Measurements from ENCODE around the gene FGGY.

FGGY gene

DNA sequence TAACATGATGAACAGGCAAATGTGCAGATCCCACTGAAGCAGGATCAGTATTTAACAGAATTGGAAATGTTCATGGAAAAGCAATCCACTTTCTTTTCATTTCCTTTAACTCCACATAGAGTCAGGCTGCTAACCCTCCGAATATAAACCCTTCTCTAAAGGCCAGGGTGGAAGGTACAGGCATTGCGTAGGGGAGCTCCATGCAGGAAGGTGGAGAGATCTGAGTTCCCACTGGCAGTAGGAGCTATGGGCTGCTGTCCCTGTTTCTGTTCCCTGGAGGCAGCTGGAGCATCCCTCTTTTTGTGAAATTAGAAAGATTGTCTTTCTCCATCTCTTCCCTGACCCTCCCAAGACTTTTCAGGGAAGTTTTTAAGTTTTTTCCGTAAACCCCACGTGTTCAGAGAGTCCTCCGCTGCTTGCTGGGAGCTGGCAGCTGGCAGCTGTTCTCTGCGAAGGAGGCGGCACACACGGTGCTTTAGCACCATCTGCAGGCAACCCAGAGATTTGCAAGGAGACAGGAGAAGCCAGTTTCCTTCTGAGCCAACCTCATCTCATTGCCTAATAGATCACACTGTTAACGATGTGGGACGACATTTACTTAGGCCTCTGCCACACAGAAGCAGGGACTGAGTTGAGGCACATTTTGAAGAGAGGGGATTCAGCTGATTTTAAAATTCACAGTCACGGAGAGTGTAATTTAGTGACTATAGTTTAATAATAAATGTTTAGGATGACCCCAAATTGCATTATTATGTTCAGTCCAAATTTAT is 462.4 kb downstream of the FGGY start:
- peak overlapping the region; percentile 34 for H3K4me3 ChIP-seq (ENCODE audit: low read depth, low read length)
- peak; percentile 88 for DNase-seq (ENCODE audit: low read depth)
- no peak for TF ChIP-seq POLR2A (IDR thresholded peaks at IDR 0.05; ENCODE audit: extremely low read depth, insufficient read length)
- TF ChIP-seq MYC (IDR thresholded peaks at IDR 0.05; ENCODE audit: low read depth, low read length) = peak; percentile 88
- TF ChIP-seq, protein P1, sequence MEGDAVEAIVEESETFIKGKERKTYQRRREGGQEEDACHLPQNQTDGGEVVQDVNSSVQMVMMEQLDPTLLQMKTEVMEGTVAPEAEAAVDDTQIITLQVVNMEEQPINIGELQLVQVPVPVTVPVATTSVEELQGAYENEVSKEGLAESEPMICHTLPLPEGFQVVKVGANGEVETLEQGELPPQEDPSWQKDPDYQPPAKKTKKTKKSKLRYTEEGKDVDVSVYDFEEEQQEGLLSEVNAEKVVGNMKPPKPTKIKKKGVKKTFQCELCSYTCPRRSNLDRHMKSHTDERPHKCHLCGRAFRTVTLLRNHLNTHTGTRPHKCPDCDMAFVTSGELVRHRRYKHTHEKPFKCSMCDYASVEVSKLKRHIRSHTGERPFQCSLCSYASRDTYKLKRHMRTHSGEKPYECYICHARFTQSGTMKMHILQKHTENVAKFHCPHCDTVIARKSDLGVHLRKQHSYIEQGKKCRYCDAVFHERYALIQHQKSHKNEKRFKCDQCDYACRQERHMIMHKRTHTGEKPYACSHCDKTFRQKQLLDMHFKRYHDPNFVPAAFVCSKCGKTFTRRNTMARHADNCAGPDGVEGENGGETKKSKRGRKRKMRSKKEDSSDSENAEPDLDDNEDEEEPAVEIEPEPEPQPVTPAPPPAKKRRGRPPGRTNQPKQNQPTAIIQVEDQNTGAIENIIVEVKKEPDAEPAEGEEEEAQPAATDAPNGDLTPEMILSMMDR (IDR thresholded peaks at IDR 0.05; ENCODE audit: low read depth, low read length) = peak; percentile 84
- peak; percentile 96 for TF ChIP-seq MAX (IDR thresholded peaks at IDR 0.05; ENCODE audit: low read depth, low read length)

DNA sequence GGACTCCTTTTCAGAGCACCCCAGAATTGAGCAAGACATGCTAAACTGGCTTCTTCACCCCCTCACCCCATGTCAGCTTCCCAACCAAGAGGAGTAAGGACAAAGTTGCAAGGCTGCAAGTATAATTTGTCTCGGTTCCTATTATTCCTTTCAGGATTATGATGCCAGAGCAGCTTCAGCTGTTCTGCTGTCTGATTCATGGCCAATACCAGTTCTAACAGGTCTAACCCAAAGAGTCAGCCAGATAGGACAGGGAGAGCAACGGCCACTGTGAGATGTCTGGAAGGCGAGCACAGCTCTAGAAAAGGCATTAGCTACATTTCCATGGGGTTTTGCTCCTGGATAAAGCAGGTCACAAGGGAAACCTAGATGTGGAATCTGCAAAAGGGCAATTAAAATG is 464.5 kb downstream of the FGGY start:
- H3K4me3 ChIP-seq (ENCODE audit: low read depth, low read length) = no peak overlapping the region
- DNase-seq (ENCODE audit: low read depth) = no peak
- no peak for TF ChIP-seq MYC (IDR thresholded peaks at IDR 0.05; ENCODE audit: low read depth, low read length)
- TF ChIP-seq, protein P1 (IDR thresholded peaks at IDR 0.05; ENCODE audit: low read depth, low read length) = no peak
- TF ChIP-seq POLR2A (IDR thresholded peaks at IDR 0.05; ENCODE audit: extremely low read depth, insufficient read length) = no peak
- no peak for TF ChIP-seq MAX (IDR thresholded peaks at IDR 0.05; ENCODE audit: low read depth, low read length)

DNA sequence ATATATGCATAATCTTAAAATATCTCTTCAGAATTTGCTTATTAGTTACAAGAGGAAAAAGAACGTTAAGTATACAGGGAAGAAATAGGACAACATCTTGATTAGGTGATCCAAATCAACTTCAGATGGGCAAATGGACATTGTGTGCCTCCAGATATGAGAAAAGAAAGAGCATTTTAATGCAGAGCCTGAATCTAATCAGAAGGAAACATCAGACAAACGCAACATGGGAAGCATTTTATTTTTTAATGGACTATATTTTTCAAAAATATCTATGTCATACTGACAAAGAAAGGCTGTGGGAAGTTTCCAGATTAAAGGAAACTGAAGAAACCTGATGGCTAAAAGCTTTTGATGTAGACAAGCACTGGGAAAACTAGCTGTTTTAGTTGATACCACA is 466.5 kb downstream of the FGGY start:
- H3K4me3 ChIP-seq (ENCODE audit: low read depth, low read length) = no peak overlapping the region
- TF ChIP-seq MYC (IDR thresholded peaks at IDR 0.05; ENCODE audit: low read depth, low read length) (no peak), POLR2A (IDR thresholded peaks at IDR 0.05; ENCODE audit: extremely low read depth, insufficient read length) (no peak), MAX (IDR thresholded peaks at IDR 0.05; ENCODE audit: low read depth, low read length) (no peak)
- TF ChIP-seq, protein P1 (IDR thresholded peaks at IDR 0.05; ENCODE audit: low read depth, low read length) = no peak
- DNase-seq (ENCODE audit: low read depth) = no peak

GRCh38 chr1:59765011-59765730 is 468.3 kb downstream of the FGGY start:
- no peak for DNase-seq (ENCODE audit: low read depth)
- no peak overlapping the region for H3K4me3 ChIP-seq (ENCODE audit: low read depth, low read length)
- TF ChIP-seq POLR2A (IDR thresholded peaks at IDR 0.05; ENCODE audit: extremely low read depth, insufficient read length) (no peak), MYC (IDR thresholded peaks at IDR 0.05; ENCODE audit: low read depth, low read length) (no peak), MAX (IDR thresholded peaks at IDR 0.05; ENCODE audit: low read depth, low read length) (no peak)
- TF ChIP-seq, protein P1 (IDR thresholded peaks at IDR 0.05; ENCODE audit: low read depth, low read length) = no peak

DNA sequence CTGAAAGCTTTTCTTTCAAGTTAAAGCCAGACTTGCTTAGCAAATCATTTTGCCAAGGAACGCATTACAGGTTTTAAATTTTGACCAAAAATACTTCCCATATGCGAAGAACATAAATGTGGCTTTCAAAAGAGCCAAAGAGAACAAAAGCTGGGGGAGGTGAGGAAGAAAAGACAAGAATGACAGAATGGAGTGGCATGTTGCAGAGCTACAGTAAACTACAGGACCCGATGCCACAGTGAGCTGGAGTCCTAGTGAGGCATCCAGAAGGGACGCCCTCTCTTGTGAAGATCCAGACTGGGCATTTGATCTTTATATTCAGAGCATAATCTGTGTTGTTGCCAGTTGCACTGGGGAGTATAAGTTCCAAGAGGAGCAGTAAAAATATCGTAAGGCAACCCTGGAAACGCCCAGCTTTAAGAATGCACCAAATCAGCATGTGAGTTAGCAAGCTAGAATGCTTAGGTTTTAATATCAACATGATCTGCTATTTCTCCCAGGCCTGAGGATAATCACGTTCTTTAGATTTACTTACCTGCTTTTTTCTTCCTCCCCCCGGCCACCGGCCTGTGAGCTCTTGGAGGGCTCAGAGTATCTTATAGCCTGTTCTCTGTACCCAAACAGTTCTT is 469.4 kb downstream of the FGGY start:
- TF ChIP-seq POLR2A (IDR thresholded peaks at IDR 0.05; ENCODE audit: extremely low read depth, insufficient read length) = no peak
- TF ChIP-seq MYC (IDR thresholded peaks at IDR 0.05; ENCODE audit: low read depth, low read length) = no peak
- TF ChIP-seq, protein P1 (IDR thresholded peaks at IDR 0.05; ENCODE audit: low read depth, low read length) = no peak
- TF ChIP-seq MAX (IDR thresholded peaks at IDR 0.05; ENCODE audit: low read depth, low read length) = no peak
- H3K4me3 ChIP-seq (ENCODE audit: low read depth, low read length) = no peak overlapping the region
- no peak for DNase-seq (ENCODE audit: low read depth)
